Epidermal melanocyte (primary cell): Measurements from ENCODE around the gene IKBIP.
A peak's percentile ranks its signal among the peaks of the same experiment; 100 is the strongest.
"Not testable (repeated sequence)": the region's sequence is repeated elsewhere in the genome, so short reads cannot be mapped to it uniquely, and the experiment has no call there.

ENCODE experiments used
- DNase-seq: peaks from one replicate; pipeline ENCODE4 v3.0.0; 2011; ENCODE audit warnings: low spot score; ENCODE audit not compliant: insufficient read length

IKBIP gene

DNA sequence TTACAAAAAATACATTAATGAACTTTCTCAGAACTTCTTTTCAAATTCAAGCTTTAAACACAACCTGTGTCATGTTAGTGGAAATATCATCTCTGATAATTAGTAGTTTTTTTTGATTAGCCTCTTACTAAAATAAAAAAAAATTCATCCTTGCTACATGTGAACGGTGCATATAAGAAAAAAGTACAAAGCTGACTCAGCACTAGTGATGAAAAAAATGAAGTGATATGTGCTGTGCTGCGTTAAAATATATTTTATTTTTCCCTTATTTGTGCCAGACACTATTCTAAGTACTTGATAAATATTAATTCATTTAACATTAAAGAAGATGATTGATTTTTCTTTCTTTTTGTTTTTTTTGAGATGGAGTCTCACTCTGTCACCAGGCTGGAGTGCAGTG, 7.5 kb downstream of the IKBIP start:
- no peak for DNase-seq

DNA sequence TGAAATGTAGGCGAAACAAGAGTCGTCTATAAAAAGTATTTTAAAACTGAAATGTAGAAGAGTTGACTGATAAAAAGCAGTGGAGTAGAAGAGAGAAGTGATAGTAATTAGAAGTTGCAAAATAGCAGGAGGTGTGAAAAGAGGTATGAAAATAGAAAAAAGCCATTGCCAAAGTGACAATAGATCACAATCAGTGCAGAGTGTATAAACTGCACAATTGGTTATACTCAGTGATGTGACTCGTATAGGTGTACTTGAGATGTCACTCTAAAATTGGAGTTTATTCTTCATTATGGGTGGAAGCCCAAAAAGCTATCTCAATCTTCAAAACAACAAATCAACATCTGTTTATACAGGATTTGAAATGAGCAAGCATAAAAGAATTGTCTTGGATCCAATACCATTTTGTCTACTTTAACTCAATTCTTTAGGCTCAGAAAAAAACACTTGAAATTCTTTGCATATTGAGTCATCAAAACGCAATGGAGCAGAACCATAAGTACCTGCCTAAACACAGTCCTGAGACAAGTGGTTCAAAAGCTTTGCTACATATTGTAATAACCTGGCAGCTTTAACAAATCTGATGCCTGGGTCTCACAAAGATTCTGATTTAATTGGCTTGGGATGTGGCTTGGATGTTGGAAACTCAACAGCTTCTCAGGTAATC, 8.8 kb downstream of the IKBIP start:
- DNase-seq = no peak

DNA sequence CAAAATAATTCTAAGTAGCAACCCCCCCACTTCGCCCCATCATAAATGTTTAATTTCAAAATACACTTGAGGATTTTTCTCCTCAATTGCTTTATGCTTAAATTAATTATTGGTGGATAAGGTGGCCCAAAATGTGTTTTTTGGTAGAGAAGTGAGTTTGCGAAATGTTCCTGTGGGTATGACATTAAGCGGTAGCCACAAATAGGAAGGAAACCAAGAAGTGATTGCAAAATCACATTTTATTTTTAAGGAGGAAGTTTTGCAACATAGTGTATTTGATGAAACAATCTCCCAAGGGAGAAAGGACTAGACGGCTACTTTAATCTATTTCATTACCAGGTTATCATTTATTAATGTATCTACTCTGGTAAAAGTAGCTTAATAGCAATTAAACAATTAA, 25.6 kb downstream of the IKBIP start:
- DNase-seq = no peak

DNA sequence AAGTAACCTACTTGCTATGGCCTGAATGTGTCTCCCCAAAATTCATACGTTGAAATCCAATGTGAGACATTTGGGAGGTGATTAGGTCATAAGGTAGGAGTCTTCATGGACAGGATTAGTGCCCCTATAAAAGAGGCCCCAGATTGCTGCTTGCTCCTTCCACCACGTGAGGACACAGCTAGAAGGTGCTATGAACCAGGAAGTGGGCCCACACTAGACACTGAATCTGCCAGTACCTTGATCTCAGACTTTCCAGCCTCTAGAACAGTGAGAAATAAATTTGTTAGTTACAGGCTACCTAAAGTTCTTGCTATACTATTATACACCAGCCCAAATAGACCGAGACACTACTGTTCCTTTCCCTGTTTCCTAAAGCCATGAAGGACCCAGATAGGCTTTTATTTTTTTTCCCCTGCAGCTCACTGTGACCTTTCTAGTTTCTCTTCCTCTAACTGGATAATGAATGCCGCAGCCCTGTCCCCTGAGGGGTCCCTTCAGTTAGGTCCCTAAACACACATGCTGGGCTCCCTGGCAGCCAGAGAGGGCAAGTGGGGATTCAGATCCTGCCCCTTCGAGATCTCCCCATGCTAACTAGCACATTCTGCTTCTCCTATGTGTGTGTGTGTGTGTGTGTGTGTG, 31.8 kb downstream of the IKBIP start:
- DNase-seq = no peak

DNA sequence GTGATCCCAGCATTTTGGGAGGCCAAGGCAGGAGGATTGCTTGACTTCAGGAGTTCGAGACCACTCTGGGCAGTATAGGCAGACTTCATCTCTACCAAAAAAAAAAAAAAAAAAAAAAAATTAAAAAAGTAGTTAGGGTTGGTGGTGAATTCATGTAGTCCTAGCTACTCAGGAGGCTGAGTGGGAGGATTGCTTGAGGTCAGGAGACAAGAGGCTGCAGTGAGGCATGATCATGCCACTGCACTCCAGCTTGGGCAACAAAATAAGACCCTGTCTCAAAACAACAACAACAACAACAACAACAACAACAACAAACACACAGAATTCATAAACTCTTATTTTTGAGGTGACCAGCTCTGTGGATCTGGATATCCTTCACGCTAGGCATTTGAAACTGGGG, 34.0 kb downstream of the IKBIP start:
- no peak for DNase-seq

DNA sequence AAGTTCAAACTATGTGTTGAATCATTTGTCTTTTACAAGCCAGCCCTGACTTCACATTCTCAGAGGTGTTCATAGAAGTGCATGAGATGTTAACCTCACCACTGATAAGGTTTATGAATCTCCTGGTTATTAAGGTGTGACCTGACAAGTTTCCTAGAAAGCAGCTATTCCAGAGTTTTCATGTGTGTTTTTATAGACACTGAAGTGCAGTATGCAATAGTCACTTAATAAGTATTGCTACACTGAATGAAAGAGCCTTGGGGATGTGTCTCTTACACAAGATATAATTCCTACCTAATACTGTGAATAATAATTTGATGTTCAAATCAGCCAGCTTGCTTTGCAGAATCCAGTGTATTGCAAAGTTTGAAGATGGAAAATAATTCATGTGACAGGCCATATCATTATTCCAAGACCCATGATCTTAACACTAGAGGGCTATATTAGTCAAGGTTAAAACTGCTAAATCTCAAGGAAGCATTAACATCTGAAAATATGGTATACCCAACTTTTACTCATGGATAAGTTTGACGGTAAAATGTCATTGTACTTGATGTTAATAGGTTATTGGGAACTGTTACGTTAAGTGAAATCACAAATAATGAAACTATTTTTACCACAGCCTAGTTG, 38.1 kb downstream of the IKBIP start:
- no peak for DNase-seq

DNA sequence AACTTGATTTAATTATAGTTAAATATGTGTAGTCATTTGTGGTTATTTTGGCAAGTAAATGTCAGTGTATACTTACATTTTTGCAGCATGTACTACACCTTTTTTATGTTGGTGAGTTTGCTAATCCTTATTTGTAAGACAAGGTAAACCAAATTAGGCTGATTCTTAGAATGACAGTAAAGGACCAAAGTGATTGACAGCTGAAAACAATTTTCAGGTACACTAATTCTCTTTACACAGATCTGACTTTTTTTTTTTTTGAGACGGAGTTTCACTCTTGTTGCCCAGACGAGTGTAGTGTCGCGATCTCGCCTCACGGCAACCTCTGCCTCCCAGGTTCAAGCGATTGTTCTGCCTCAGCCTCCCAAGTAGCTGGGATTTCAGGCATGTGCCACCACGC, 42.7 kb downstream of the IKBIP start:
- no peak for DNase-seq

DNA sequence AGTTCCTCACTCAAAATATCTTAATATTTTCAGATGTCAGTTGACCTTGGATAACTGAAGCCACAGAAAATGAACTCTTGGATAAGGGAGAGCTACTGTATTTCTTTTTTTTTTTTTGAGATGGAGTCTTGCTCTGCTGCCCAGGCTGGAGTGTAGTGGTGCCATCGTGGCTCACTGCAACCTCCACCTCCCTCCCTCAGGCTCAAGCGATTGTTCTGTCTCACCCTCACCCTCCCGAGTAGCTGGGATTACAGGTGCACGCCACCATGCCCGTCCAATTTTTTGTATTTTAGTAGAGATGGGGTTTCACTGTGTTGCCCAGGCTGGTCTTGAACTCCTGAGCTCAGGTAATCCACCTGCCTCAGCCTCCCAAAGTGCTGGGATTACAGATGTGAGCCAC, 47.3 kb downstream of the IKBIP start:
- DNase-seq = not testable (repeated sequence)

DNA sequence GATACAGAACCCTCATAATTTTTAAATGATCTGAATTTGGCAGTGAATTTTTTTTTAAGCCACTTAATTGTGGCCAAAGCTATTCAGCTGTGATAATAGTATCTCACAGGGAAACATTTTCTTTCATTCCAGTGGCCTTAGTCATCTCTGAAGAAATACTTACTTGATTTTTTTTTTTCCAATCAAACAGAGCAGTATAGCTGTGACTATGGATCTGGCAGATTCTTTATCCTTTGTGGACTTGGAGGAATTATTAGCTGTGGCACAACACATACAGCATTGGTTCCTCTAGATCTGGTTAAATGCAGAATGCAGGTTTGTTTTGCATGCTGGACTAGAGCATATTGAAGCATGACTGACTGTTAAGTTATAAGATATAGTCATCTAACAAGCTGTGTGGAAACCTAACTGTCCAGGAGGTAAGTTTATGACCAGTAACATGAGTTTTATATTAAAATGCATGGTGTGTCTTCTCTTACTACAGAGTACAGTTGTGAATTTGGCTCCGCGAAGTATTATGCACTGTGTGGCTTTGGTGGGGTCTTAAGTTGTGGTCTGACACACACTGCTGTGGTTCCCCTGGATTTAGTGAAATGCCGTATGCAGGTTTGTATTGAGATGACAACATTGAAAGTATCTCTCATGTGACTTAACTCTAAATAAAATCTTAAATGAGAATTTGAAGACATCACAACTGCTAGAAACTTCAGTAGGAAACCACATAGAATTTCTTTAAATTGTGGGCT, 49.2 kb downstream of the IKBIP start:
- DNase-seq = no peak

DNA sequence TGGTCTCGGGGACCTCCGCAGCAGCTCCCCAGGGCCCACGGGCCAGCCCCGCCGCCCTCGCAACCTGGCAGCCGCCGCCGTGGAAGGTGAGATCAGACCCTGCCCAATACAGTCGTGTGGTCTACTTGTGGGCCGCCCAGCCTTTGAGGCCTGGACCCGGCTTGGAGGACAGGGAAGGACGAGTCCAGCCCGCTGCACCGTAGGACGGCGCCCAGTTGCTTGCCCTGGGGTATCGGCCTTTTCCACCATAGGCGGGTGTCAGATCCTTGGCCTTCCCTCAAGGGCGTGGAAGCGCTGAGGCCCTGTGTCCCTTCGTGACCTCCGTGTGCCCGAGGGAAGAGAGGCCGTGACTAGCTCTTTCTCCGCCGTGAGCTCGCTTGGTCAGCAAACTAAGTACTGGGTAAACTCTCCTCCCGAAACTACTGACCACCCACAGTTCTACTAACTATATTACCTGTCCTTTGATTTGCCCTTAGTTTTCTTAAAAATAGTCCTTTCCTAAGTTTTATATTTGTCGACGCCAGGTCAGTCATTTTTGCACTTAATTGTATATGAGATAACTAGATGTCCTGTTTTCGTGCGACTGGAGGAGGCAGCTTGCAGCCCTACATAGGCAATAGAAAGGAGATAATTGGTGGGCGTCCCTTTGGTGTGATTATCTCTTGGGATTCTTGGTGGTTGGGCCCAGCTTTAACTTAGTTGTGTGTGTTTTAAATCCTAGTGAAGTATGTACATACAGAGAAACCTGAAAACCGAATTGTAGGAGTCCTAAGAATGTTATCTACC, 50.3 kb downstream of the IKBIP start:
- no peak for DNase-seq

DNA sequence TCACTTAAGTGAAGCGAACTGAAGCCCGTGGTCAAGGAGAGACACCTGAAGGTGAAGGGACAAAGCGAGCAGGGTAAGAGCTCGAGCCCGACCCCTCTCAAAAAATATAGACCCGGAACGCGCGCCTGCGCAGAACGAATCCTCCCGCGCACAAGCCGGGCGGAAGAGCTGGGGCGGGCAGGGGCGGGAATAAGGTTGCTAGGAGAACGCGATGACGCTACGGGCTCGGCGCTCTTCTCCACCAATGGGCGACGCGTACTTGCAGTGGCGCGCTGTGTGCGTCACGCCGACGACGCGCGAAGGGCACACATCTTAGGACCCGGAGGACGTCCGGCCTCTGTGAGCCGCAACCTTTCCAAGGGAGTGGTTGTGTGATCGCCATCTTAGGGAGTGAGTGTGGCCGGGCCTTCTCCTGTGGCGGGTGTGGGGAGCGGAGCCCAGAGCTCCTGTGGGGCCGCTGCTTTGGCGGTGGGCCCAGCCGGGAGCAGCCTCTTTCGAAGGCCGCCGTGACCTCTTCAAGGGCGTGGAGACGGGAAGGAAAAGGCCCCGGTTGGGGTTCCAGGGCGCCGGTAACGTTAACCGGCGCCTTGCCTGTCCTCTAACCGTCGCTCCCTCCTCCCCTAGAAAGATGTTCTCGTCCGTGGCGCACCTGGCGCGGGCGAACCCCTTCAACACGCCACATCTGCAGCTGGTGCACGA, 51.1 kb downstream of the IKBIP start, which contains the start of gene SLC25A3:
Gene SLC25A3 (plus strand): TSS at position 336 of the 699 bp plus-strand sequence. CDS start 293 bp downstream, at position 629.
- peak; percentile 92 for DNase-seq

DNA sequence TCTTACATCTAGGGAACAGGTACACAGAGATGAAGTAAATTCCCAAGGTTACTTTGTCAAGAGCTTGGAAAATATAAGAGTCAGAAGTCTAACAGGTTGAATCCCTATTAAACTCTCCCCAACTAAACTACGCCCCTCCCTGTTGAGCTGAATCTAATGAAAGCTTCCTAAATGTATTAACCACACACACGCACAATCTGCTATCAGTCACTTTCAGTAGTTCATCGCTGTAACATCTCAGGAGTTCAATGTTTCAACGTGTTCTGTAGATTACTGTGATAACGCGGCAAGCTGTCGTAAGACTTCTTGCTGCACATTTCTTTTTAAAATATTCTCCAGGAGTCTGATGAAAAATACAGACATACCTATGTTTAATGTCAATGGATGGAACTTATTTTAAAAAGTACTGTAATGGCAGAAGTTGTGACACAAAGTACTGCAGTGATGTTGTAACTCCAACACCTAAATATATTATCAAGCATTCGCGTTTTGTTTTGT, 51.7 kb downstream of the IKBIP start:
- DNase-seq = no peak

DNA sequence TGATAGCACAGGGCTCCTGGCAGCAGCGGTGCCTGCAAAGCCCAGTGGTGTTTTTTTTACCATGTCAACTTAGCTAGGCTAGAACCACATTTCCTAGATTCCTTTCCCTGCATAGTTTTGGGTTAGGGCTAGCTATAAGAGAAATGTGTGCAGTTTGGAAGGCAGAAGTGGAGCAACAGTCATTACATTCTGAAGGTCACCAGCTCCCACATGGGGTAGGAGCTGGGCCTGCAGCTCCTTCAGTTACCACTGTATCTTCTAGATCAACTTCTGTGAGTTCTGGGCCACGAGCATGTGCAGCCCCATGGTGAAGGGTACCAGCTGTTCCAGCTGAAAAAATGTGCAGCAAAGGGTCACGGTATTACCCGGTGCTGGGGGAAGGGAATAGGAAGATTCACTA, 53.4 kb downstream of the IKBIP start:
- no peak for DNase-seq

DNA sequence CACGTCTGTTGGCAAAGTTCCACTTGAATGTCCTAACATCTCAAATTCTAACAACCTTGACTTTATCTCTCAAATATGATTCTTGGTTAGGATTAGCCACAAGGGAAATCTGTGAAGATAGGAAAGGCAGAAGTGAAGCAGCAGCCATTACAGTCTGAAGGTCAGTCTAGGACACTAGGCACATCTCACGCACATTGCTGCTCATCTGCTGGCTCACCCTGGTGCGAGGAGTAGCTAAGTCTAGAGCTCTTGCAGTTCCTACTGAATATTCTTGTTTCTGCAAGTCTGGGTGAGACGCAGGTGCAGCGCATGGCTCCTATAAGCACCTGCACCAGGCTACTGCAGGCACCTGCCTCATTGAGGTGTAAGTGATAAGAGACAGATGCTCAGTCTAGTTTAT, 57.5 kb downstream of the IKBIP start:
- no peak for DNase-seq

DNA sequence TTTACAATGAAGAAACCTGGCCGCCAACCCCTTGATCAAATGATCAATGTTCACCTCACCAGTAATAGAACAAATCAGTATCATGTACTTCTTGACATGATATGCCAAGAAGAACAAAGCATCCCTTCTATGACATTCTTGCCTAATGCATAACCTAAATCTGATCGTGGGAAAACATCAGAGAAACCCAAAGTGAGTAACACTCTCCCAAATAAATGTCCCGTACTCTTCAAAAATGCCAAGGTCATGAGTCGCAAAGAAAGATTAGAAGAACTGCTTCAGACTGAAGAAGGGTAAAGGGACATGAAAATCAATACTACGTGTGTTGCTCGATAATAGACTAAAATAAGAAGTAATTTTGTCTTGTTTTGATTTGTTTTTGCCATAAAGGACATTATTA, 62.5 kb downstream of the IKBIP start:
- no peak for DNase-seq

DNA sequence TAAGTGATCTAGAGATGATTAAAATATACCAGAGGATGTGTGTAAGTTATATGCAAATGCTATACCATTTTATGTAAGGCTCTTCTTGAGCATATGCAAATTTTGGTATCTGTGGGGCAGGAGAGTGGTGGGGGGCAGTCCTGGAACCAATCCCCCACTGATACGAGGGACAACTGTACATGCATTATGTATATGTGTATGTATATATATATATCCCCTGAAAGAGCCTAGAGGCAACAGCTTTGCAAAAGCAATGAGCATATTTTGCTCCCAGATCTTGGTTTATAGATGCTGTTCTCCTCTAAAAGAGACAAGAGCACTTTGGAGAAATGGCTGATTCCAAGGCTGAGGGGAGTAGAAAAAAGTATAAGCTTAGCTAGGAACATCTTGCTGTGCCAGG, 63.5 kb downstream of the IKBIP start:
- DNase-seq = no peak

DNA sequence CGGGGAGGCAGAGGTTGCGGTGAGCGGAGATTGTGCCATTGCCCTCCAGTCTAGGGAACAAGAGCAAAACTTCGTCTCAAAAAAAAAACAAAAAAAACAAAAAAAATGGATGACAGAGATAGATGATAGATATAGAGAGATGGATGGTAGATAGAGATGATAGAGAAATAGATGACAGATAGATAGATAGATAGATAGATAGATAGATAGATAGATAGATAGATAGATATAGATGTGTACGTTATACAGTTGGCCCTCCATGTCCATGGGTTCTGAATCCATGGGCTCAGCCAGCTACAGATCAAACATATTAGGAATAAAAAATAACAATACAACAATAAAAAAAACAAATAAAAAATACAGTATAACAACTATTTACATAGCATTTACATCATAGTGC, 63.9 kb downstream of the IKBIP start:
- no peak for DNase-seq

DNA sequence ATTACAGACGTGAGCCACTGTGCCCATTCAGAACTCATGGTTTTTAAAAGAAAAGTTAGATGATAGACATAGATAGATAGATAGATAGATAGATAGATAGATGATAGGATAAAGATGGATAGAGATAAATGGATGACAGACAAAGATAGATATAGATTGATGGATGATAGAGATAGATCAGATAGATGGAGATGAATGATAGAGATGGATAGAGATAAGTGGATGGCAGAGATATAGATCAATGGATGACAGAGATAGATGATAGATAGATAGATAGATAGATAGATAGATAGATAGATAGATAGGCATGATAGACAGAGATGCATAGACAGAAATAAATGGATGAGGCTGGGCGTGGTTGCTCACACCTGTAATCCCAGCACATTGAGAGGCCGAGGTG, 64.8 kb downstream of the IKBIP start:
- DNase-seq = no peak

DNA sequence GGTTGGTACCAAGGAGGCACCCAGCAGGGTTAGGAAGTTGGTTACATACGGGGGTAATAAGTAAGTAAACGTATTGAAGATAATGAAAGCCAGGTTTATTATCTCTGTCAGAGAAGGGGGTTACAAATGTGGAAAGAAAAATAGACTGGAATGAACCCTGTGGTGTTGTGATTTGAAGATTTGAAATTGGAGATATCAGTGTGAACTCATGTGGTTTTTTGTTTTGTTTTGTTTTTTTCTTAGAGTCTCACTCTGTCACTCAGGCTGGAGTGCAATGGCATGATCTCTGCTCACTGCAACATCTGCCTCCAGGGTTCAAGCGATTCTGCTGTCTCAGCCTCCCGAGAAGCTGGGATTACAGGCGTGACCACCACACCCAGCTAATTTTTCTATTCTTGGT, 65.2 kb downstream of the IKBIP start:
- no peak for DNase-seq

DNA sequence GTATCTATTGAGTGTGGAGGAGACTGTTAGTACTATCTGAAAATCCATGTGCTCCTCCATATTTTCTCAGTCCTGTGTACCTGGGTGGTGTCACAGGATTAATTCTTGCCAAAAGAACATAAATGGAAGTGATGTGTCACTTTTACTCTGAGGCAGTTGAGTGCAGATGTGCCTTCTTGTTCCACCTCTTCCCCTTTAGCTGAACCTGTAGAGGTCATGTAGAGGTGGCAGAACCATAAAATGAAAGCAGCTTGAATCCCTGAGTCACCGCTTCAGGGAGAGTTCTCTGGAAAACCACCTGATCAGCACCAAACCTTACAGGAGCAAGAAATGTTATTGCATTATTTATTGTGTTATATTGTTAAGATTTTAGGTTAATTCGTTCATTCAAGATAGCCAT, 65.8 kb downstream of the IKBIP start:
- DNase-seq = no peak

DNA sequence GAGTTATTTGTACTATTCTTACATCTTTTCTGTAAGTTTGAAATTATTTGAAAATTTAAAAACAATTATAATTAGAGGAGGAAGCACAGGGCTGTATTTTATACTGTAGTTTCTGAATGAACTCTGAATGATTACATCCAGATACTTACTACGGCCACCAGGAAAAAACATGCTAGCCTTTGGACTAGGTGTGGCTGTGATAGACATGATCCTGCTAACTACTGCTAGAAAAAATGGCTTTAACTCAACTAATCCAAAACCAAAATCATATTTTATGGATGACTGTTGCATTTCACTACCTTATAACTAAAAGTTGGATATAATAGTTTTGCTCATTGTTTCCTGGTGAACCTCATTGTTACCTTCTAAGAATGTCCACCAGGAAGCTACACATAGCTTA, 66.2 kb downstream of the IKBIP start:
- no peak for DNase-seq
